ENCODE results near the gene CLK2. TPM values are rescaled to one million over a fixed set of nuclear protein-coding genes. Genes with fewer than 3 reads are reported as not detected.

Gene CLK2
- total and polyA plus RNA-seq, 9 of the 15 experiments (the other 6 are each of a cell fraction or from before 2014, with no cell fraction given) = 13.5 to 81.4 (median 39.6) TPM

DNA sequence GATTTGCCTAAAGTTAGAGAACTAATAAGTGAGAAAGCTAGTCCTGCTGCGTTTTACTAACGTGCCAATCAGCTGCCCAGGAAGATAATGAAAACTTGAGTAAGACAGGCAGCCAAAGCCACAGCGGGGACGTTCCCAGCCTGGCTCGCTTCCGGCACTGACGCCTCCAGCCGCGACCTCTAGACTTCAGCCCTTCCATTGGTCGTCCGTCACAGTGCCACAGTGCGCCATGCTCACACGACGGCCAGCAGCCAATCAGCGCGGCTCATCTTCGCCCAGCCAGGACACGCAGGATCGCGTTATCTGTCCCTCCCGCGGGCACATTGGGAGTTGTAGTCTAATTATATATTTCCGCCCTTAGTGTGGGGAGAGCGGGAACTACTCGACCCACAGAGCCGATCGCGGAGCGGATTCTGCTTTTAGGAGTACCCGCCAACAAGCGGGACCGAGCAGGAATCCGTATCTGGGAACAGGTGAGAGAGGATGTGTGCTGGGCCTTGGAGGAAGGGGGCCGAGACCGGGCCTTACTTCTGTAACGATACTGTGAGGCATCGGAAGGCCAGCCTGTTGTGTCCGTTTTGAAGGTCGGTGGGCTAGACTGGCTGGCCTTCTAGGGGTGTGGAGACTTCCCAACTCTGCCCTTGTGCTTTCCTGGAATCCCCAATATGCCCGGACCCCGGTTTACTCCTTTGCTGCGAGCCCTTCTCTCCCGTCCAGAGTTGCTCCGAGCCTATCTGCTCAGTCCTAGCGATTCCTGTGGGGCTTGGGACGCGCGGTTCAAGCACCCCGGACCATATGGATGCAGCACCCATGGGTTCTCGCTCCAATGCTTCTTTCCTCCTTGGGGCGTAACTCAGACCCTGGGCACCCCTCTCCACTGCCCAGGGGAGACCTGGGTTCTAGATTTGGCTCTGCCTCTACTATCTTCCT lies 35.5 kb upstream of the CLK2 start, which contains the start of gene FDPS (continued):
- peak; percentile 83; the same call in 1 of the 2 replicates for TF ChIP-seq PHF8 (IDR thresholded peaks at IDR 0.05; ENCODE audit: borderline replicate concordance, low read length)
- TF ChIP-seq, protein P1, sequence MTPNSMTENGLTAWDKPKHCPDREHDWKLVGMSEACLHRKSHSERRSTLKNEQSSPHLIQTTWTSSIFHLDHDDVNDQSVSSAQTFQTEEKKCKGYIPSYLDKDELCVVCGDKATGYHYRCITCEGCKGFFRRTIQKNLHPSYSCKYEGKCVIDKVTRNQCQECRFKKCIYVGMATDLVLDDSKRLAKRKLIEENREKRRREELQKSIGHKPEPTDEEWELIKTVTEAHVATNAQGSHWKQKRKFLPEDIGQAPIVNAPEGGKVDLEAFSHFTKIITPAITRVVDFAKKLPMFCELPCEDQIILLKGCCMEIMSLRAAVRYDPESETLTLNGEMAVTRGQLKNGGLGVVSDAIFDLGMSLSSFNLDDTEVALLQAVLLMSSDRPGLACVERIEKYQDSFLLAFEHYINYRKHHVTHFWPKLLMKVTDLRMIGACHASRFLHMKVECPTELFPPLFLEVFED (CRISPR knock-in tag; conservative IDR thresholded peaks at IDR 0.05) = no peak
- TF ChIP-seq, protein P2, sequence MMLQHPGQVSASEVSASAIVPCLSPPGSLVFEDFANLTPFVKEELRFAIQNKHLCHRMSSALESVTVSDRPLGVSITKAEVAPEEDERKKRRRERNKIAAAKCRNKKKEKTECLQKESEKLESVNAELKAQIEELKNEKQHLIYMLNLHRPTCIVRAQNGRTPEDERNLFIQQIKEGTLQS (IDR thresholded peaks at IDR 0.05) = no peak
- TF ChIP-seq, protein P2 (CRISPR knock-in tag; conservative IDR thresholded peaks at IDR 0.05) = 0 out of 2 replicates have a peak, but pooled peaks have one; percentile 63
- peak; percentile 99 for TF ChIP-seq SREBF1 (IDR thresholded peaks at IDR 0.05; ENCODE audit: borderline replicate concordance, low read depth, low read length)
- TF ChIP-seq, protein P3, sequence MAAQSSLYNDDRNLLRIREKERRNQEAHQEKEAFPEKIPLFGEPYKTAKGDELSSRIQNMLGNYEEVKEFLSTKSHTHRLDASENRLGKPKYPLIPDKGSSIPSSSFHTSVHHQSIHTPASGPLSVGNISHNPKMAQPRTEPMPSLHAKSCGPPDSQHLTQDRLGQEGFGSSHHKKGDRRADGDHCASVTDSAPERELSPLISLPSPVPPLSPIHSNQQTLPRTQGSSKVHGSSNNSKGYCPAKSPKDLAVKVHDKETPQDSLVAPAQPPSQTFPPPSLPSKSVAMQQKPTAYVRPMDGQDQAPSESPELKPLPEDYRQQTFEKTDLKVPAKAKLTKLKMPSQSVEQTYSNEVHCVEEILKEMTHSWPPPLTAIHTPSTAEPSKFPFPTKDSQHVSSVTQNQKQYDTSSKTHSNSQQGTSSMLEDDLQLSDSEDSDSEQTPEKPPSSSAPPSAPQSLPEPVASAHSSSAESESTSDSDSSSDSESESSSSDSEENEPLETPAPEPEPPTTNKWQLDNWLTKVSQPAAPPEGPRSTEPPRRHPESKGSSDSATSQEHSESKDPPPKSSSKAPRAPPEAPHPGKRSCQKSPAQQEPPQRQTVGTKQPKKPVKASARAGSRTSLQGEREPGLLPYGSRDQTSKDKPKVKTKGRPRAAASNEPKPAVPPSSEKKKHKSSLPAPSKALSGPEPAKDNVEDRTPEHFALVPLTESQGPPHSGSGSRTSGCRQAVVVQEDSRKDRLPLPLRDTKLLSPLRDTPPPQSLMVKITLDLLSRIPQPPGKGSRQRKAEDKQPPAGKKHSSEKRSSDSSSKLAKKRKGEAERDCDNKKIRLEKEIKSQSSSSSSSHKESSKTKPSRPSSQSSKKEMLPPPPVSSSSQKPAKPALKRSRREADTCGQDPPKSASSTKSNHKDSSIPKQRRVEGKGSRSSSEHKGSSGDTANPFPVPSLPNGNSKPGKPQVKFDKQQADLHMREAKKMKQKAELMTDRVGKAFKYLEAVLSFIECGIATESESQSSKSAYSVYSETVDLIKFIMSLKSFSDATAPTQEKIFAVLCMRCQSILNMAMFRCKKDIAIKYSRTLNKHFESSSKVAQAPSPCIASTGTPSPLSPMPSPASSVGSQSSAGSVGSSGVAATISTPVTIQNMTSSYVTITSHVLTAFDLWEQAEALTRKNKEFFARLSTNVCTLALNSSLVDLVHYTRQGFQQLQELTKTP (IDR thresholded peaks at IDR 0.05; ENCODE audit: low read depth in 1 of 2, partially characterized antibody in 2 of 2) = peak in 1 of 2 experiments; percentile 96
- peak; percentile 88 for TF ChIP-seq RBFOX2 (IDR thresholded peaks at IDR 0.05; ENCODE audit: low read depth, low read length)
- TF ChIP-seq MECOM (CRISPR knock-in tag; IDR thresholded peaks at IDR 0.05) = no peak
- peak; percentile 63 for TF ChIP-seq ESRRA (IDR thresholded peaks at IDR 0.05; ENCODE audit: borderline replicate concordance, low read depth)
- TF ChIP-seq, protein P4, sequence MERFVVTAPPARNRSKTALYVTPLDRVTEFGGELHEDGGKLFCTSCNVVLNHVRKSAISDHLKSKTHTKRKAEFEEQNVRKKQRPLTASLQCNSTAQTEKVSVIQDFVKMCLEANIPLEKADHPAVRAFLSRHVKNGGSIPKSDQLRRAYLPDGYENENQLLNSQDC (CRISPR knock-in tag; IDR thresholded peaks at IDR 0.05) = 0 out of 2 replicates have a peak, but pooled peaks have one; percentile 35
- TF ChIP-seq, protein P5, sequence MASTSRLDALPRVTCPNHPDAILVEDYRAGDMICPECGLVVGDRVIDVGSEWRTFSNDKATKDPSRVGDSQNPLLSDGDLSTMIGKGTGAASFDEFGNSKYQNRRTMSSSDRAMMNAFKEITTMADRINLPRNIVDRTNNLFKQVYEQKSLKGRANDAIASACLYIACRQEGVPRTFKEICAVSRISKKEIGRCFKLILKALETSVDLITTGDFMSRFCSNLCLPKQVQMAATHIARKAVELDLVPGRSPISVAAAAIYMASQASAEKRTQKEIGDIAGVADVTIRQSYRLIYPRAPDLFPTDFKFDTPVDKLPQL (IDR thresholded peaks at IDR 0.05; ENCODE audit: extremely low read depth, insufficient read length) = peak; percentile 15
- no peak for TF ChIP-seq SRSF7 (optimal IDR thresholded peaks at IDR 0.05; ENCODE audit: low read depth, low read length)
- TF ChIP-seq, protein P6, sequence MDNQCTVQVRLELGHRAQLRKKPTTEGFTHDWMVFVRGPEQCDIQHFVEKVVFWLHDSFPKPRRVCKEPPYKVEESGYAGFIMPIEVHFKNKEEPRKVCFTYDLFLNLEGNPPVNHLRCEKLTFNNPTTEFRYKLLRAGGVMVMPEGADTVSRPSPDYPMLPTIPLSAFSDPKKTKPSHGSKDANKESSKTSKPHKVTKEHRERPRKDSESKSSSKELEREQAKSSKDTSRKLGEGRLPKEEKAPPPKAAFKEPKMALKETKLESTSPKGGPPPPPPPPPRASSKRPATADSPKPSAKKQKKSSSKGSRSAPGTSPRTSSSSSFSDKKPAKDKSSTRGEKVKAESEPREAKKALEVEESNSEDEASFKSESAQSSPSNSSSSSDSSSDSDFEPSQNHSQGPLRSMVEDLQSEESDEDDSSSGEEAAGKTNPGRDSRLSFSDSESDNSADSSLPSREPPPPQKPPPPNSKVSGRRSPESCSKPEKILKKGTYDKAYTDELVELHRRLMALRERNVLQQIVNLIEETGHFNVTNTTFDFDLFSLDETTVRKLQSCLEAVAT (IDR thresholded peaks at IDR 0.05) = peak in 1 of 2 experiments; percentile 40; a peak in 1 of 4 replicates
- TF ChIP-seq RAD21 (CRISPR knock-in tag; conservative IDR thresholded peaks at IDR 0.05 in 1 of 2, IDR thresholded peaks at IDR 0.05 in 1 of 2) = no peak
- TF ChIP-seq GABPB1 (CRISPR knock-in tag; IDR thresholded peaks at IDR 0.05) = peak; percentile 88; the same call in 1 of the 2 replicates
- no peak for TF ChIP-seq PCBP1 (IDR thresholded peaks at IDR 0.05; ENCODE audit: low read depth, low read length, poor library complexity, severe bottlenecking)
